DOHH2 (cell line): Measurements from ENCODE around the gene WWOX.

Experiments
- CTCF ChIP-seq: fragments of 200-600 bp; sonication (generic); IDR thresholded peaks from one replicate; pipeline ENCODE4 v1.5.1; 2014; ENCODE audit warnings: antibody characterized with exemption, mild to moderate bottlenecking, low read depth, low read length; ENCODE audit not compliant: poor library complexity, severe bottlenecking
- EZH2phosphoT487 ChIP-seq: fragments of 200-600 bp; sonication (generic); IDR thresholded peaks from 2 replicates; pipeline ENCODE4 v1.6.1; 2017; ENCODE audit warnings: borderline replicate concordance, mild to moderate bottlenecking, antibody characterized with exemption, low read length, moderate library complexity, mixed read lengths

DNA sequence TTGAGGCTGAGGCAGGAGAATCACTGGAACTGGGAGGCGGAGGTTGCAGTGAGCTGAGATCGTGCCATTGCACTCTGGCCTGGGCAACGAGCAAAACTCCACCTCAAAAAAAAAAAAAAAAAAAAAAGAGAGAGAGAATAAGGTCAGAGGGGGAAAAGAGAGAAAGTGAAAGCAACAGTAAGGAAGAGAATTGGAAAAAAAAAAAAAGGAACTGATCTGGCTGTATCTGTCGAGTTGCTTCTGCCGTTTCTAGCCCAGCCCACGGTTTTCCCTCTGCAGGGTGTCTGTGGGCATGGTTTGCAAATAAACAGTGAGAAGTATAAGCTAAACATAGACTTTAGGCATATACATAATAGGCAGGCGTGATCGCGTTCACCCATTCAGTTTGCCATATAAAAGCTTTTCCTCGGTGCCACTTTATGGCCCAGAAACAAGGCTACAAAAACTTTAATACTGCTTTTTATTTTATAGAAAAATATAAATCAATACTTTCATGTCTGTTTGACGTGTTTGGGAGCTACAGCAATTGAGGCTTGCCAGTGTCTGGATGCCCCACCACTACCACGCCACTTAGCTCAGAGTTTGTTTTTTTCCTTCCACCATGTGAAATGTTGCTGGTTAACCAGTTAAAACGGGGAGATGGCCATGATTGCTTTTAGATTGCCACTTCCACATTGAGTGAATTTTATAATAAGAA is 1064.4 kb downstream of the WWOX start:
- TF ChIP-seq CTCF (no peak), EZH2phosphoT487 (no peak)
